ENCODE results near the gene SARDH. TPM values are rescaled to one million over a fixed set of nuclear protein-coding genes. Genes with fewer than 3 reads are reported as not detected.
A peak's percentile ranks its signal among the peaks of the same experiment; 100 is the strongest.

The SARDH gene
- total RNA-seq, 1 donor from 2014 or later = 5.0 TPM

GRCh38 chr9:133667759-133668450 is 70.2 kb downstream of the SARDH start:
- no peak for DNase-seq (ENCODE audit: low spot score)
- Mint-ChIP-seq H3K4me1 (ENCODE audit: unreplicated experiment) (peaks cover 9% of the 10 kb centered on the region), H3K27me3 (ENCODE audit: unreplicated experiment) (peaks cover 7% of the 10 kb centered on the region), H3K27ac (ENCODE audit: unreplicated experiment) (no peak overlapping the region), H3K4me3 (ENCODE audit: unreplicated experiment) (no peak overlapping the region), H3K36me3 (ENCODE audit: low read depth, unreplicated experiment) (peaks cover 8% of the 10 kb centered on the region), H3K9me3 (ENCODE audit: unreplicated experiment) (no peaks in the 10 kb centered on the region)
- TF ChIP-seq CTCF (IDR thresholded peaks at IDR 0.05; ENCODE audit: unreplicated experiment) = no peak

- Mint-ChIP-seq H3K27me3 (ENCODE audit: unreplicated experiment) (peaks cover 3% of the 10 kb centered on the region), H3K4me3 (ENCODE audit: unreplicated experiment) (no peak overlapping the region), H3K27ac (ENCODE audit: unreplicated experiment) (no peak overlapping the region), H3K36me3 (ENCODE audit: low read depth, unreplicated experiment) (peaks cover 4% of the 10 kb centered on the region), H3K9me3 (ENCODE audit: unreplicated experiment) (no peaks in the 10 kb centered on the region), H3K4me1 (ENCODE audit: unreplicated experiment) (peaks cover 9% of the 10 kb centered on the region)
- no peak for TF ChIP-seq CTCF (IDR thresholded peaks at IDR 0.05; ENCODE audit: unreplicated experiment)
- DNase-seq (ENCODE audit: low spot score) = peak; percentile 38
Measured at GRCh38 chr9:133666845-133667244, 71.3 kb downstream of the SARDH start.

- no peak for TF ChIP-seq CTCF (IDR thresholded peaks at IDR 0.05; ENCODE audit: unreplicated experiment)
- no peak overlapping the region for H3K27ac Mint-ChIP-seq (ENCODE audit: unreplicated experiment)
- H3K9me3 Mint-ChIP-seq (ENCODE audit: unreplicated experiment) = no peaks in the 10 kb centered on the region
- no peak for DNase-seq (ENCODE audit: low spot score)
- H3K27me3 Mint-ChIP-seq (ENCODE audit: unreplicated experiment) = peaks cover 3% of the 10 kb centered on the region
- peaks cover 4% of the 10 kb centered on the region for H3K36me3 Mint-ChIP-seq (ENCODE audit: low read depth, unreplicated experiment)
- H3K4me3 Mint-ChIP-seq (ENCODE audit: unreplicated experiment) = no peak overlapping the region
- H3K4me1 Mint-ChIP-seq (ENCODE audit: unreplicated experiment) = peaks cover 9% of the 10 kb centered on the region
Measured at GRCh38 chr9:133666387-133666786, 71.8 kb downstream of the SARDH start.

- H3K4me3 Mint-ChIP-seq (ENCODE audit: unreplicated experiment) = no peak overlapping the region
- peaks cover 3% of the 10 kb centered on the region for H3K27me3 Mint-ChIP-seq (ENCODE audit: unreplicated experiment)
- peaks cover 4% of the 10 kb centered on the region for H3K36me3 Mint-ChIP-seq (ENCODE audit: low read depth, unreplicated experiment)
- H3K4me1 Mint-ChIP-seq (ENCODE audit: unreplicated experiment) = peaks cover 9% of the 10 kb centered on the region
- no peak for DNase-seq (ENCODE audit: low spot score)
- TF ChIP-seq CTCF (IDR thresholded peaks at IDR 0.05; ENCODE audit: unreplicated experiment) = no peak
- no peak overlapping the region for H3K27ac Mint-ChIP-seq (ENCODE audit: unreplicated experiment)
- no peaks in the 10 kb centered on the region for H3K9me3 Mint-ChIP-seq (ENCODE audit: unreplicated experiment)
Measured at GRCh38 chr9:133665535-133665934, 72.6 kb downstream of the SARDH start.

- no peak for TF ChIP-seq CTCF (IDR thresholded peaks at IDR 0.05; ENCODE audit: unreplicated experiment)
Measured at GRCh38 chr9:133665096-133665495, 73.1 kb downstream of the SARDH start.

More at GRCh38 chr9:133665096-133665495, 73.1 kb downstream of the SARDH start:
- Mint-ChIP-seq H3K4me3 (ENCODE audit: unreplicated experiment) (no peak overlapping the region), H3K9me3 (ENCODE audit: unreplicated experiment) (no peaks in the 10 kb centered on the region), H3K36me3 (ENCODE audit: low read depth, unreplicated experiment) (peaks cover 4% of the 10 kb centered on the region), H3K27ac (ENCODE audit: unreplicated experiment) (no peak overlapping the region), H3K27me3 (ENCODE audit: unreplicated experiment) (peaks cover 2% of the 10 kb centered on the region), H3K4me1 (ENCODE audit: unreplicated experiment) (peaks cover 9% of the 10 kb centered on the region)
- no peak for DNase-seq (ENCODE audit: low spot score)
